ENCODE results near the gene DGCR8. TPM values are rescaled to one million over a fixed set of nuclear protein-coding genes. Genes with fewer than 3 reads are reported as not detected.

The DGCR8 gene
- total and polyA plus RNA-seq, 10 donors, result 7.8 to 62.7 (median 31.4) TPM

GRCh38 chr22:20130319-20130718, 50.3 kb downstream of the DGCR8 start:
- peaks cover 0 to 30% (median 24%) of the 10 kb centered on the region in 6 donors for H3K36me3 ChIP-seq
- H3K4me1 ChIP-seq, result peaks cover 13 to 71% (median 50%) of the 10 kb centered on the region in 6 donors
- intact Hi-C loops (cut with DNase I; ENCODE audit: low total_unique reads), result no loop called here
- peak overlapping the region in 5 of 8 donors; percentile 93 to 96 (median 94) for H3K27ac ChIP-seq
- H3K27me3 ChIP-seq (replicated peaks in 1 of 7), result no peaks in the 10 kb centered on the region
- TF ChIP-seq CTCF (IDR thresholded peaks at IDR 0.05 in 8 of 11, conservative IDR thresholded peaks at IDR 0.05 in 3 of 11) (no peak), POLR2A (IDR thresholded peaks at IDR 0.05) (no peak), POLR2AphosphoS5 (IDR thresholded peaks at IDR 0.05) (no peak)
- peak overlapping the region in 4 of 8 donors; percentile 87 to 98 (median 92) for H3K4me3 ChIP-seq
- 55 to 86% (median 80%) methylated on average over 1 to 3 of the region's 3 CpGs for WGBS, 5 donors
- no peak for DNase-seq
- no peaks in the 10 kb centered on the region for H3K9me3 ChIP-seq

GRCh38 chr22:20130731-20131596, 50.9 kb downstream of the DGCR8 start:
- H3K4me1 ChIP-seq, result peaks cover 13 to 71% (median 55%) of the 10 kb centered on the region in 6 donors
- 3 to 6% (median 4%) methylated on average over 21 to 70 of the region's 70 CpGs for WGBS, 5 donors
- H3K9me3 ChIP-seq, result no peaks in the 10 kb centered on the region
- no peaks in the 10 kb centered on the region for H3K27me3 ChIP-seq (replicated peaks in 1 of 7)
- intact Hi-C loops (cut with DNase I; ENCODE audit: low total_unique reads), result no loop called here
- DNase-seq, result peak; percentile 96
- TF ChIP-seq POLR2AphosphoS5 (IDR thresholded peaks at IDR 0.05) (peak; percentile 48 to 83 (median 76)), POLR2A (IDR thresholded peaks at IDR 0.05) (peak in 1 of 3 donors; percentile 26), CTCF (IDR thresholded peaks at IDR 0.05 in 8 of 11, conservative IDR thresholded peaks at IDR 0.05 in 3 of 11) (no peak)
- peak overlapping the region; percentile 77 to 96 (median 94) for H3K27ac ChIP-seq
- H3K4me3 ChIP-seq, result peak overlapping the region; percentile 86 to 98 (median 92)
- H3K36me3 ChIP-seq, result peaks cover 0 to 23% (median 17%) of the 10 kb centered on the region in 6 donors

- Histone ChIP-seq H3K4me3 (peak within 1 kb of the TSS; percentile 86 to 98 (median 92)), H3K4me1 (peaks cover 13 to 71% (median 56%) of the 10 kb centered on the region in 6 donors), H3K27ac (peak within 1 kb of the TSS; percentile 77 to 96 (median 94)), H3K27me3 (replicated peaks in 1 of 7) (no peaks in the 10 kb centered on the region), H3K36me3 (peaks cover 0 to 18% (median 12%) of the 10 kb centered on the region in 6 donors), H3K9me3 (no peaks in the 10 kb centered on the region)
- intact Hi-C loops (cut with DNase I; ENCODE audit: low total_unique reads), result no loop called here
- 0 to 1% (median 0%) methylated on average over 3 to 43 of the region's 43 CpGs; no CpG with 5 or more reads in 1 of the 5 donors for WGBS, 5 donors
- TF ChIP-seq CTCF (IDR thresholded peaks at IDR 0.05 in 8 of 11, conservative IDR thresholded peaks at IDR 0.05 in 3 of 11) (no peak), POLR2A (IDR thresholded peaks at IDR 0.05) (no peak), POLR2AphosphoS5 (IDR thresholded peaks at IDR 0.05) (no peak)
- peak; percentile 86 for DNase-seq
These were observed 51.5 kb downstream of the DGCR8 start, which contains the start of gene ZDHHC8 for GRCh38 chr22:20131597-20131858. Gene ZDHHC8 (plus strand): TSS chr22:20131804. CDS start chr22:20131948, 144 bp downstream.

Data from spleen (tissue), 11 donors.